ENCODE measurements around the gene CASQ2. TPM values are rescaled to one million over a fixed set of nuclear protein-coding genes. Genes with fewer than 3 reads are reported as not detected.

Gene CASQ2
- total RNA-seq, result 10 to 100 TPM in 1 of 4 donors, 1 to 10 TPM in 3; 1.9 to 10.9 (median 2.3) TPM

- no peak for ATAC-seq (ENCODE audit: low FRiP score)
- no peak for DNase-seq (ENCODE audit: low spot score)
Measured at GRCh38 chr1:115768549-115768948, at the start of gene CASQ2. TSS of gene CASQ2 (minus strand) at chr1:115768714. CDS start at chr1:115768541, 173 bp downstream.

GRCh38 chr1:115815694-115816093 is 47.2 kb upstream of the CASQ2 start:
- DNase-seq (ENCODE audit: low spot score) (no peak), ATAC-seq (ENCODE audit: low FRiP score) (no peak)
- no peak for TF ChIP-seq CTCF (IDR thresholded peaks at IDR 0.05)

More at GRCh38 chr1:115768549-115768948, at the start of gene CASQ2:
- no peak for TF ChIP-seq CTCF (IDR thresholded peaks at IDR 0.05)

- no peak for TF ChIP-seq CTCF (IDR thresholded peaks at IDR 0.05)
- DNase-seq (ENCODE audit: low spot score), result no peak
- ATAC-seq (ENCODE audit: low FRiP score), result no peak
Measured at GRCh38 chr1:115814685-115815398, 46.3 kb upstream of the CASQ2 start.

GRCh38 chr1:115813727-115814126 is 45.2 kb upstream of the CASQ2 start:
- DNase-seq (ENCODE audit: low spot score), result no peak
- no peak for ATAC-seq (ENCODE audit: low FRiP score)
- no peak for TF ChIP-seq CTCF (IDR thresholded peaks at IDR 0.05)

GRCh38 chr1:115811140-115811828 is 42.8 kb upstream of the CASQ2 start:
- DNase-seq (ENCODE audit: low spot score) (no peak), ATAC-seq (ENCODE audit: low FRiP score) (no peak)
- TF ChIP-seq CTCF (IDR thresholded peaks at IDR 0.05), result peak in 1 of 3 donors; percentile 2

GRCh38 chr1:115810609-115811008 is 42.1 kb upstream of the CASQ2 start:
- ATAC-seq (ENCODE audit: low FRiP score) (no peak), DNase-seq (ENCODE audit: low spot score) (no peak)
- TF ChIP-seq CTCF (IDR thresholded peaks at IDR 0.05), result no peak

GRCh38 chr1:115809847-115810246 is 41.3 kb upstream of the CASQ2 start:
- TF ChIP-seq CTCF (IDR thresholded peaks at IDR 0.05), result no peak
- ATAC-seq (ENCODE audit: low FRiP score) (no peak), DNase-seq (ENCODE audit: low spot score) (no peak)

Measured in omental fat pad (tissue), 4 donors.